NCI-H446 treated with DMSO at 0.1 percent for 48 hours (cell line): ENCODE data around the gene FBXO27.
"Not testable (repeated sequence)": the region's sequence is repeated elsewhere in the genome, so short reads cannot be mapped to it uniquely, and the experiment has no call there.

ENCODE experiments used
- DNase-seq: peaks from one replicate; lab custom pipeline; 2025; lab: John Stamatoyannopoulos, UW

FBXO27 gene

DNA sequence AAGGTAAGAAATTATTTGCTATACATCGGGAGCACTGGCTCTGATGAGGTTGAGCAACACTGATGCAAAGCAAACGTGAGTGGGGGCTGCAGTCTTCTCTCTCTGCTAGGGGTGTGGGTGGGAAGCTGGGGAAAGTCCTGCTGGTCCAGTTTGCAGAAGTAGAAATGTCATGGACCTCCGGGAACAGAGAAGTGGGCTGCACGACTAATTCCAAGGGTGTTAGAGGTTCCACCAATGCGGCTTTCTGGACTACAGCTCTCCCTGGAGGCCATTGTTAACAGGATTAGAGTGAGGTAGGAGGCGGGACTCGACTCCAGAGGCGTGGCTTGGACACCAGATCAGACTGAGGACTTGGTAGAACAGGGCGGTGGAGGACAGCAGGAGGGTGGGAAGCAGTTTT is 5.7 kb upstream of the FBXO27 start:
- DNase-seq, result no peak

DNA sequence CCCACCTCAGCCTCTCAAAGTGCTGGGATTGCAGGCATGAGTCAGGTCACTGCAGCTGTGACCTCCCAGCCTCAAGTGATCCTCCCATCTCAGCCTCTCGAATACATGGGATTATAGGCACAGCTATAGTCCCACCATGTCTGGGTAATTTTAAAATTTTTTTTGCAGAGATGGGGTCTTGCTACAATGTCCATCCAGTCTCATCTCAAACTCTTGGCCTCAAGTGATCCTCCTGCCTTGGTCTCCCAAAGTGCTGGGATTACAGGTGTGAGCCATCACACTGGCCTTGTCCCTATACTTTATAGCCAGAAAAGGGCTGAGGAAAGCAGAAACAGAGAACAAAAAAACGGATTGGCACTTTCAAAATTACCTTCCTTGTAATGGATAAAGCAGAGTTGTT is 4.8 kb upstream of the FBXO27 start:
- no peak for DNase-seq

DNA sequence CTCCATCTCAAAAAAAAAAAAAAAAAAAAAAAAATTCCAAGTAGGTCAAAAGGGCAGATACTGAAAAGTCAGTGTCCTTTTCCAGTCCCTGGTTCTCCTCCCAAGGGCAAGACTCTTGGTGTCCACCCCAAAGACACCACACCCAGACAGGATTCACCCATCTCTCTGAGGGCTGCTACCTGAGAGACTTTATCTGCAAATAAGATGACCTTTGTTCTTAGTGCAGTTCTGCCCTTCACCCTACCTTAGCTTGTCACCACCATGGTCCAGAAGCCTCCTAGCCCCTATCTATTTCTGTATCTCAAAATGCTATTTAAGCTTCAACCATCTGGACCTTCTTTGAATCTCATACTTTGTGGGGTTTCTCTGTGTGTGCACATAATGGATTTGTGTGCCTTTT is 4.2 kb upstream of the FBXO27 start:
- no peak for DNase-seq

DNA sequence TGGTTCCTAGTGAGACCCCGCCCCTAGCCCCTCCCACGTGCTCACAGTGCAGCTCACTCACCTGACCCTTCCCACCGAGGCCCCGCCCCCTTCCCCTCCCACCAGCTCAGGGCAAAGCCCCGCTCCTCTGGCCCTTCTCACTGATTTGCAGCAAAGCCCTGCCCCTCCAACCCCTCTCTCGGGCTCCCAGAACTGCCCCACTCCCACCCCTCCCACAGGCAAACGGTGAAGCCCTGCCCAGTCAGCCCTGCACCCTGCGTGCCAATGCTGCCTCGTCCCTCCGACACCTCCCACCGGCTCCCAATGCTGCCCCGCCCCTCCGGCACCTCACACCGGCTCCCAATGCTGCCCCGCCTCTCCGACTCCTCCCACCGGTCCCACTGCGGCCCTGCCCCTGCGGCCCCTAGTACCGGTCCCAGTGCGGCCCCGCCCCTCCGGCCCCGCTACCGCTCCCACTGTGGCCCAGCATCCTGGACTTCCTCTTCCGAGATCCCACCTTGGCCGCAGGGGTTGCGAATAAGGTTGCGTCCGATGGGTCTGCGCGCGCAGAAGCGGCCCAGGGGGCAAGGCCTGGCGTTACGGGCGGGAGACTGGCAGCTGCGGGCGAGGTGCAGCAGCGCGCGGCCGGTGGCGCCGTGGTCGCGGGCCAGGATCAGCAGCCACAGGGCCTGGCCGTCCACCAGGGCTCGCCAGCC is 834 bp downstream of the FBXO27 start:
- DNase-seq, result no peak

DNA sequence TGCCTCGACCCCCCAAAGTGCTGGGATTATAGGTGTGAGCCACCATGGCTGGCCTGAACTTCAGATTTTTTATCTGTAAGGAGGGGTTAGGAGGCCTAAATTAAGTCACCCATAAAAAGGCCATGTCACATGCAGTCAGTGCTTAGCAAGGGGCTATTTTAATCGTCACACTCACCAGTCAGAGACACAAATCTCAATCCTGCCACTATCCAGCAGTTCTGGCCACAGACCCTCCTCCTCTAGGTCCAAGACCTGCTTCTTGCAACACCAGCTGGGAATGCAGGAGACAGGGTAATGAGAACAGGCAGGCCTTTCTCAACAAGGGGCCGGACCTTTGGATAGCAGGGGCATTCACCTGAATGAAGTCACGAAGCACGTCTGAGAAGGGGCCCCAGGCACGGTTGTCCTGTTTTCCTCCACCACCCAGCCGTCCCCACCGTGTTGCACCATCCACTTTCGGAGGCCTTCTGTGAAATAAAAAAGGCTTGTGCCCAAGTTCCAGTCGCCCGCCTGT is 1.4 kb downstream of the FBXO27 start:
- DNase-seq, result no peak

DNA sequence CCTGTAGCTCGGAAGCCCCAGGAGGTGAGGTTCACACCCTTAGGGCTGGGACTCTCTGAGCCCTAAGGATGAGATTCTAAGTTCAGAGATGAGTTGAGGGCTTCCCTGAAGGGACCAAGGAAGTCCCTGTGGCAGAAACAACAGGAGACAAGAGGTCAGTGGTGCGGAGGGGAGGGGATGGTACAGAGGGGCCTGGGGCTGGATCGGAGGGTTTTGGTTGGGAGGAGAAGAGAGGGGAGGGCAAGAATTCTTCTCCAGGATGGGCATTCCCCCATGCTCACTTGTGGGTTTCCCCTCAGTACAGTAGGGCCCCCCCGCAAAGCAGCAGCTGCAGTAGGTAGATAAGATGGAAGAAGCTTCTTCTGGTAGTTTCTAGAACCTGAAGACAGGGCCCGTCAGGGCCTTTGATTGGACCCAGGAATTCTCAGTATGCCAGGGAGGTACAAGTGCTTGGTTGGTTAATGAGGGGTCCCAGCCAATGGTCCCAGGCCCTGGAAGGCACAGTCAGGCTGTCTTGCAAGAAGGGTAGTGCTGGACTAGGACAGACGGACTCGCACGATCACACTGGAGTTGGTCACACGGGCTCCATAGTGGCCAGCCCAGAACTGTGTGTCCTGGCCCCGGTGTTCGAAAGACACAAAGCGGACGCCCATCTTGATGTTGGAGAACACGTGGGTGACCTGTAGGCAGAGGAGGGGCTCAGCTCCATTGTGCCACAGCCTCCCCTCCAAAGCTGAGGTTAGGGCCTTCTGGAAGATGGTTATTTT is 7.3 kb downstream of the FBXO27 start:
- DNase-seq, result no peak

DNA sequence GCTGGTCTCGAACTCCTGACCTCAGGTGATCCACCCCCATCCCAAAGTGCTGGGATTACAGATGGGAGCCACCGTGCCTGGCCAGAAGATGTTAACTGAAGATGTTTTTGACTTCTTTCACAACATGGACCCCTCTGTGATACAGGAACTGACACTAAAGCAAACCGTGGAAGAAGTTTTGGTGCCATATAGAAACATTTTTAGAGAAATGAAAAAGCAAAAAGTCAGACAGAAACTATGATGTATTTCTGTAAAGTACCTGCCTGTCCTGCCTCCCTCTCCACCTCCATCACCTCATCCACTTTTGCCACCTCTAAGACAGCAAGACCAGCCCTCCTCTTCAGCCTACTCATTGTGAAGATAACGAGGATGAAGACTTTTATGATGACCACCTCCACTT is 11.3 kb downstream of the FBXO27 start:
- no peak for DNase-seq

DNA sequence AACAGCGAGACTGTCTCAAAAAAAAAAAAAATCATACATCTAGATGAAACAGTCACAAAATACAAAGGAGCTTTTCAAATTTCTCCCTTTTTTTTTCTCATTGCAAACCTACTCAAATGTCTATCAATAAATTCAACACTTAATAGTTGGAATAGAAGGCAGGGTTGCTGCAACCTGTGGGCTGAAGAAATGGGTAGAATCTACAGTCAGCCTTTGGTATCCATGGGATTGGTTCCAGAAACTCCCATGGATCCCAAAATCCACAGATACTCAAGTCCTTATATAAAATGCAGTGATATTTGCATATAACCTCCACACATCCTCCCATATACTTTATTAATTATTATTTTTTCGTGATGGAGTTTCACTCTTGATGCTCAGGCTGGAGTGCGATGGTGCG is 14.7 kb downstream of the FBXO27 start:
- no peak for DNase-seq

DNA sequence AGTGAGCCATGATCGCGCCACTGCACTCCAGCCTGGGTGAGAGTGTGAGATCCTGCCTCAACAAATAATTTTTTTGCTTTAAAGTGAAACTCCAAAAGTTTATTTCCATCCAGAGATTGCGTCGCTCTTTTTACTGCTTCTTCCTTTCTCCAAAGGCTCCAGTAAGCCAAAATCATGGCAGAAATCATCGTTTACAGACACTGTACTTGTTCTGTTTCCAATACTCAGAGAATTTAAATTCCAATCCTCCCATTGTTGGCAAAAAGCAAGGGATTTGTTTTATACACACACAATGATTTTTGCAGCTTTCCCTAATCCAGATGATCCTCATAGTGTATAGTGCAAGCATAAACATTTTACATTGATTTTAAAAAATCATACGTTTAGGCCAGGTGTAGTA is 15.3 kb downstream of the FBXO27 start:
- DNase-seq, result no peak

DNA sequence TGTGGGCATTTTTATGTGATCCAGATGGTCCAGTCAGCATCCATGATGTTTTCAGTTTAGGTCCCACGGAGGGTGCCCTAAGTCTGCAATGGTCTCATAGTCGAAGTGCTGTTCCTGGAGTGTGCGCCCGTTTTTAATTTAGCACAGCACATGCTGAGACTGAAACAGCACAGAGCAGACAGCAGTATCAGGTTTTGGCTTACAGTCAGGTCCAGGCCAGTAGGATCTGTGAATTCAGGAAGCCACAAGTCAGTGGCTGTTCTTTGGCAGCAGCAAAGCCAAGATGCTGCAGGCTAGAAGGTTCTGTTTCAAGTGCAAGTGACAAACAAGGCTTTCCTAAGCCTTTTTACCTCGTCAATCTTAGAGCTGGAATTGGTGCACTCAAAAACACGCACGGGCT is 18.3 kb downstream of the FBXO27 start:
- no peak for DNase-seq

DNA sequence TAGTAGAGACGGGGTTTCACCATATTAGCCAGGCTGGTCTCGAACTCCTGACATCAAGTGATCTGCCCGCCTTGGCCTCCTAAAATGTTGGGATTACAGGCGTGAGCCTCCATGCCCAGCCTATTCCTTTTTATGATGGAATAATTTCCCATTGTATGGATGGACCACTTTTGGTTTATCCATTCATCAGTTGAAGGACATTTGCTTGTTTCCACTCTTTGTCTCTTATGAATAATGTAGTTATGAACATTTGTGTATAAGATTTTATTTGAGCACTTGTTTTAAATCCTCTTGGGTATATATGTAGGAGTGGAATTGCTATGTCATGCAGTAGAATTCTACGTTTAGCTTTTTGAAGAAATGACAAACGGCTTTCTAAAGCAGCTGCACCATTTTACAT is 23.3 kb downstream of the FBXO27 start:
- DNase-seq, result no peak

DNA sequence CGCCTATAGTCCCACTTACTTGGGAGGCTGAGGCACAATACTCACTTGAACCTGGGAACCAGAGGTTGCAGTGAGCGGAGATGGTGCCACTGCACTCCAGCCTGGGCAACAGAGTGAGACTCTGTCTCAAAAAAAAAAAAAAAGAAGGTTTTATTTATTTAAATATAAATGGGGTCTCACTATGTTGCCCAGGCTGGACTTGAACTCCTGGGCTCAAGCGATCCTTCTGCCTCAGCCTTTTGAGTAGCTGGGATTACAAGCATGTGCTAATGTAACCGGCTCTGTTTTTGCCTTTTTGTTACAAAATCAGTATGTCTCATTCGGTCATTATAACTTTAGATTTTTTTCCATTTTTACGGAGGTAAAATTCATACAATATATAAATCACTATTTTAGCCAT is 24.2 kb downstream of the FBXO27 start:
- DNase-seq, result no peak

DNA sequence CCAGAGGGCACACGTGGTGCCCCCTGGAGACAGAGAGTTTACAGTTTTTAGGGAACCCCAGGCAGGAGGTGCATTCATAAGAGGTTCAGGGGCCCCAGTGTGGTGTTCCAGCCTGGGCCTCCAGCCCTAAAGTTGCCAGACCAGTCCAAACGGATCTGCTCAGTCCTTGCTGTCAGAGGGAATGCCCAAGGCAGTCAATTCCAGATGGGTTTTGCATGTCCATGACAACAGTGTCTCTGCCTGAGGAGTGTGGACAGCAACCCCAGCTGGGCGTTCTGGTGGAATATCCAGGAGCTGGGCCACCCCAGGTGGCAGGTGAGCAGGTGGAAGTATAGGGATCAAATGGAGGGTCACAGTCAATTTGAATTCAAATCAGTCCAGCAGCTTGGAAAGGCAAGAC is 25.3 kb downstream of the FBXO27 start:
- DNase-seq, result no peak

DNA sequence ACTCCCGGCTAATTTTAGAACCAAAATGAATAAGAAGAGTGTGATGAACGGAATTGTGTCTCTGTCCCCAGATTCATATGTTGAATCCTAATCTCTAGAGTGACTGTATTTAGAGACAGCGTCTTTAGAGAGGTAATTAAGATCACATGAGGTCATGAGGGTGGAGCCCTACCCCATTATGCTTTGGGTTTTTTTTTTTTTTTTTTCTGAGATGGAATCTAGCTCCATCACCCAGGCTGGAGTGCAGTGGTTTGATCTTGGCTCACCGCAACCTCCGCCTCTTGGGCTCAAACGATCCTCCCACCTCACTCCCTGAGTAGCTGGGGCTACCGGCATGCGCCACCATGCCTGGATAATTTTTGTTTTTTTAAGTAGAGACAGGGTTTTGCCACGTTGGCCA is 27.9 kb downstream of the FBXO27 start:
- DNase-seq, result no peak

DNA sequence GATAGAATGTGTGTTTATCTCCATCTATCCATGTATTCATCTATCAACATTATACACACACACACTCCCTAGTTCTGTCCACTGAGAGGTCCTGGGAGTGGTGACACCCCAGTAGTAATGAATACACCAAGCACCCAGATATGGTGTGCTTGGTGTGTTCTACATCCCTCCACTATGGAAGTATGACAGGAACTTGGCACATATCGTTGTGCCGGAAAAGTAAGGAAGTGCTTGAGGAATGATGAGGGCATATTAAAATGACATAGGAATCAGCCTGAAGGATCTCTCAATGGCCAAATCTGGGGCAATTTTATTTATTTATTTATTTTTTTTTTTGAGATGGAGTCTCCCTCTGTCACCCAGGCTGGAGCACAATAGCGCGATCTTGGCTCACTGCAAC is 28.6 kb downstream of the FBXO27 start:
- DNase-seq, result no peak

DNA sequence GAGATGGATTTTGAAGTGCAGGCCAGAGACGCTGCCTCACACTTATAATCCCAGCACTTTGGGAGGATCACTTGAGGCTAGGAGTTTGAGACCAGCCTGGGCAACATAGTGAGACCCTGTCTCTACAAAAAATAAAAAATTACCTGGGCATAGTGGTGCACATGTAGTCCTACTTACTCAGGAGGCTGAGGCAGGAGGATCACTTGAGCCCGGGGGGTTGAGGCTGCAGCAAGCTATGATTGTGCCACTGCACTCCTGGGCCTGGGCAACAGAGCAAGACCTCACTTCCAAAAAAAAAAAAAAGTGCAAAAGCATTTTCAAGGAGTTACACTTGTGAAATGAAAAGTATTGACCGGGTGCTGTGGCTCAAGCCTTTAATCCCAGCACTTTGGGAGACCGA is 29.2 kb downstream of the FBXO27 start:
- DNase-seq, result no peak

DNA sequence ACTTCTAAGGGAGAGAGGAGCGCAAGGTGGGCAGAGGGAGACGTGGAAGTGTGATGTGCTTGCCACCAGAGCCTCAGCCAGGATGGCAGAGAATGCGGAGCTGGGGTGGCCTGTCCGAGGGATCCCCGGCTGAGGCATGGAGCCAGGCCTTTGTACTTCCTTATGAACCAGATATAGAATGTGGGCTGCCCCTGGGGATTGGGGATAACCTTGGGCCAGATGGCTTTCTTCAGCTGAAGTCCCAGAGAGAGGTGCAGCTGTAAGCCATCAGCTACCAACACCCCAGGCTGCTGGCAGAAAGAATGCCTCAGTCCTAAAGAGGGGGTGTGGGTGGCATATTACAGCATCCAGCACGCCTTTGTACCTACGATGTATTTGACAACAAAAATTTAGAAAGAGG is 31.3 kb downstream of the FBXO27 start:
- DNase-seq, result no peak

DNA sequence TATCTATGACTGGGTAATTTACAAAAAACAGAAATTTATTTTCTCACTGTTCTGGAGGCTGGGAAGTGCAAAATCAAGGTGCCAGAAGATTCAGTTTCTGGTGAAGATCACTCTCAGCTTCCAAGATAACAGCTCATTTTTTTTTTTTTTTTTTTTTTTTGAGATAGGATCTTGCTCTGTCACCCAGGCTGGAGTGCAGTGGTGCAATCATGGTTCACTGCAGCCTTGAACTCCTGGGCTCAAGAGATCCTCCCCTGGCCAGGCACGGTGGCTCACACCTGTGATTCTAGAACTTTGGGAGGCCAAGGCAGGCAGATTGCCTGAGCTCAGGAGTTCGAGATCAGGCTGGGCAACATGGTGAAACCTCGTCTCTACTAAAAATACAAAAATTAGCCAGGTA is 34.8 kb downstream of the FBXO27 start:
- not testable (repeated sequence) for DNase-seq

DNA sequence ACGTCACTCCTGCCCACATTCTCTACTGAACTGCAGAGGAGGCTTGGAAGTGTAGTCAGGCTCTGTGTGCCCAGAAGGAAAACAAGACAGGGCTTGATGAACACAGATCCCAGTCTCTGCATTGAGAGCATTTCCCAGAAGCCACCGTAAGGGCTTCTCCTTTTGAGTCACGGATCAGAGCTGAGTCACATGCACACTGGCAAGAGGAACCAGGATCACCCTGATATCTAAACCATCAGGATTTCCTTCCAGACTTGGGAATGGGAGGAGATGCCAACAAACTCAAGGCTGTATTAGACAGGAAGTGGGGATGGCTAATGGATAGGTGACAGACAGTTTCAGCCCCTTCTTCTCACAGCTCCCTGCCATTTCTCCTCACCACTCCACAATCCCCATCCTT is 39.1 kb downstream of the FBXO27 start:
- no peak for DNase-seq

DNA sequence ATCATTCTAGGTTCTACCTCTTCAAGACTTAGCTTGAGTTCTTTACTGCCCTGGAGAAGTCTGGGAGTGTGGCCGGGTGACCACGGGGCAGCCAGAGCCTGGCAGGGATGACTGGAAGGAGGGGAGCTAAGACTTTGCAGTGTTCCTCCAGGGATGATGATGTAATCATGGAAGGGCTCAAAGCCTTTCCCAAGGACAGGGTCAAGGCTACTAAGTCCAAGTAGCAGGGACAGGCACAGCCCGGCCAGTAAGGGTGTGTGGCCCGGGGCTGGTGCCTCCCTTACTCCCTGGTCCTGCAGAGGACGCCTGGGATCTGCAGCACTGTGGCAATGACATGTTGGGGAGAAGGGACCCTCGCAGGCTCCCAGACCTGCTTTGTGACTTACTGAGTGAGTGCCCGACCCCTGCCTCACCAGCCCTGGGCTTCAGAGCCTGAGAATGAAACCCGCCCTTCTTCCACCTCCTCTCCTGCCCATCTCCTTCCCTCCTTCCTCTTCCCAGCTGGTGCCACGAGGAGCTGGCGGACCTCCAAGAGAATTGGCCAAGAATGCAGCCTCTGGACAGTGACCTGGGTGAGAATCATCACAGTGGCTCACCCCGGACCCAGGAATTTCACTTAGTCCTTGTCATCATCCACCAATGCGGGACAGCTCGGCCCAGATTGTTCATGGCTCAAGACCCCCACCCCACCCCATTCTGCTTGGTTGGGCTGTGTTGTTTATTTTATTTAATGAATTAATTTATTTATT is 41.2 kb downstream of the FBXO27 start:
- DNase-seq, result no peak

DNA sequence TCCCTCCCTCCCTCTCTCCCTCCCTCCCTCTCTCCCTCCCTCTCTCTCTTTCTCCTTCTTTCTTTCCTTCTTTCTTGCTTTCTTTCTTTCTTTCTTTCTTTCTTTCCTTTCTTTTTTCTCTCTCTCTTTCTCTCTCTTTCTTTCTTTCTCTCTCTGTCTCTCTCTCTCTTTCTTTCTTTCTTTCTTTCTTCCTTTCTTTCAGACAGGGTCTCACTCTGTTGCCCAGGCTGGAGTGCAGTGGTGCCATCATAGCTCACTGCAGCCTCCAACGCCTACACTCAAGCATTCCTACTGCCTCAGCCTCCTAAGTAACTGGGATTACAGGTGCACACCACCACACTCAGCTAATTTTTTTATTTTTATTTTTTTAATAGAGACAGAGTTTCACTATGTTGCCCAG is 42.7 kb downstream of the FBXO27 start:
- not testable (repeated sequence) for DNase-seq

DNA sequence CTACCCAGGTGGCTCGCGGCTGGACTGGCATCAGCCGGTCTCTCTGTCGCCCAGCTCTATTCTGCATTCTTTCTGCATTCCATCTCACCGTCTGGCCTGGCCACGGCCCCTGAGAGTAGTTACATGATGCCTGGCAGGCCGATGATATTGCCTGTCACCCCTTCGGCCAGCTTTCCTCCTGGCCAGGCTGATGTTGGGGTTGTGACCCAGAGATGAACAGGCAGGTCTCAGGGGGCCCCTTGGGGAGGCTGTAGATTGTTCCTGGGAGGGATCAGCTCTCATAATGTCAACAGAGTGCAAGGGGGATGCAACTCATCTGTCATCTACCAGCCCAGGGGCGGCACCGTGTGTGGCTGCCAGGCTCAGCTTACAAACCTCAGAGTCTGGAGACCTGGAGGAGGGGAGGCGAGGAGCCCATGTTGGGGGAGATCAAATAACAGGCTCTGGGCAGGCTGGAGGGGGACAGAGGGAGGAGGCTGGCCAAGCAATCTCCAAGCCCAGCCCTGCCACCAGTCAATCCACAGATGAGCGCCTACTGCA is 43.2 kb downstream of the FBXO27 start:
- DNase-seq, result no peak

DNA sequence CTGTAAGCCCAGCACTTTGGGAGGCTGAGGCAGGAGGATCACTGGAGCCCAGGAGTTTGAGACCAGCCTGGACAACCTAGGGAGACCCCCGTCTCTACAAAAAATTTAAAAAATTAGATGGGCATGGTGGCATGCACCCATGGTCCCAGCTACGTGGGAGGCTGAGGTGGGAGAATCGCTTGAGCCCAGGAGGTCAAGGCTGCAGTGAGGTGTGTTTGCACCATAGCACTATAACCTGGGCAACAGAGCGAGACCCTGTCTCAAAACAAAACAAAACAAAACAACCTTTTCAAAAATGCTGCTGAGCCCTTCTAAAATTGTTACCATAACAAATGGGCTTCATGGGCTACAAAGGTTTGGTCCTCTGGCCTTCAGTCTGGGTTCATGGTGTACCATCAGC is 43.7 kb downstream of the FBXO27 start:
- not testable (repeated sequence) for DNase-seq
